Measurements from ENCODE around the gene PAX8.

PAX8 gene

DNA sequence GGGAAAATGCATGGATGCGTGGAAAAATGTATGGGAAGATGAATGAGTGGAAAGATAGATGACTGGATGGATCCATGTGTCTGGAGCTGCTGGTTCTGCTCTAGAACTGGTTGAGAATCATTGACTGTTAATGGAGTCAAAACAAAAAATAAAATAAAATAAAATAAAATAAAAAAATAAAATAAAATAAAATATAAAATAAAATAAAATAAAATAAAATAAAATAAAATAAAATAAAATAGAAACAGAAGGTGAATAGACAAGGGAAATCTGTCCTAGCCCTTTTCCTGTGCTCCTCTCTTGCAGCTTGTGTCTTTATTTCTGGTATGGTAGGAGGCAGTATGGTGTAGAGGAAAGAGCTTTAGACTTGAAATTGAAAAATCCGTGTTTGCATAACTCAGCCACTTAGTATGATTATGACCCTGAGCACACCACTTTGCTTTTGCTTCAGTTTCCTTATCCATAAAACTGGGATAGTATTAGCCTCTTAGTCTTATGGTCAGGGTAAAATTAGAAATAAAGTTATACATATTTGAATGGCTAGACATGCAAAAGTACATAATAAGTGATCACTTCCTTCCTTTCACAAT lies 54.0 kb downstream of the PAX8 start:
- no peak for DNase-seq (ENCODE audit: low read depth in 2 of 3, low spot score in 2 of 3)

DNA sequence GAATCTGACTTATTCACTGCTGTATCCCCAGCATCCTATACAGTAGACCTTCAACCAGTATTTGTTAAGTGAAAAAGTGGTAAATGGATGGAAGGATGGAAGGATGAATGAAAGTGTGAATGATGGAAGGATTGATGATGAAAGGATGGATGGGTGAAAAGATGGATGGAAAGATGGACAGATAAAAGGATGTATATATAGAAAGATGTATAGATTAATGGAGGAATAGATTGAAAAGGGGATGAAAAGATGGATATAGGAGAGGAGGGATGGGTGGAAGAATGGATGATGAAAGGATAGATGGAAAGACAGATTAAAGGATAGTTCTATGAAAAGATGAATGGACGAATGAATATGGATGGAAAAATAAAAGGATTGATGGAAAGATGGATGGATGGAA lies 54.9 kb downstream of the PAX8 start:
- DNase-seq (ENCODE audit: low read depth in 2 of 3, low spot score in 2 of 3), result no peak

DNA sequence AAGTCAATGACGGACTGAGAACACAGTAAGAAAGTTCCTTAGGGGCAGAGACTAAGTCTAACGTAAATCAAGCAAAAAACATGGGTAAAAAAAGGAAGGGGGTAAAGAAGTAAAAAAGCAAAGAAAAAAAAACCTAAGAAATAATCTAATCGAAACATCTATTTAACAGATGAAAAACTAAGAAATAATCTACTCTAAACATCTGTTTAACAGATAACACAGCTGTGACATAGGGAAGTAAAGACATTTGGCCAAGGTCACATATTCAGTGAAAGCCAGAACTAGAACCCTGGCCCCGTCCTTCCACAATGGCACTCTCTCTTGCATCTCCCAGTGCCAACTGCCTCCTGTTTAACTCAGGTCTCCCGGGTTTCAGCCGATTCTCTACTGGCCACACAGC lies 56.9 kb downstream of the PAX8 start:
- no peak for DNase-seq (ENCODE audit: low read depth in 2 of 3, low spot score in 2 of 3)

DNA sequence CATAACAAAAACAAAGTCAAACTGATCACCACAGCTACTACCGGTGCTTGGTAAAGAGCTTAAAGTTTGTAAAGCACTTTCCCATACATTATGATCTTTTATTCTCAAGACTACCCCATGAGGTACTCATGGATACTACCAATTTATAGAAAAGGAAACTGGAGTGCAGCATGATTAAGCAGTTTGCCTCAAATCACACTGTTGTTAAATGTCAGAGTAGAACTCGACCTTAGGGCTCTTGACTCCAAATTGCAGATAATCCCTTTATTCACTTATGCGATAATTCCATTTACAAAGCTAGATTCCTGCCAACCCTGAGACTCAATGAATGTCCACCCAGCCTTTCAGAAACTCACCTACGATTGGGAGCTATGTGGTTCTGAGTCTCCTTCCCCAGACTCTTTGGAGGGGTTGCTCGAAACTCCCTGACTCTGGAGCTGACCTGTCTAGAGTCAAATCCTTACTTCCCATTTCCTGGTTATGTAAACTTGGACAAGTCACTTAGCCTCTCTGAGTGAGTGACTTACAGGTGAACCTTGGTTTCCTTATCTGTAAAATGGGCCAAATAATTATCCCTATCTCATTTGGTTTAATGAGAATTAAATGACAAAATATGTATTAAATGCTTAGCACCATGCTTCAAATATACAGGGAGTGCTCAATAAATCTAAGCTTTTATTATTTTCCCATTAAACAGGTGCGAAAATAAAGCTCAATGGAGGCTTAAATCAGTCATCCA lies 57.6 kb downstream of the PAX8 start:
- no peak for DNase-seq (ENCODE audit: low read depth in 2 of 3, low spot score in 2 of 3)

DNA sequence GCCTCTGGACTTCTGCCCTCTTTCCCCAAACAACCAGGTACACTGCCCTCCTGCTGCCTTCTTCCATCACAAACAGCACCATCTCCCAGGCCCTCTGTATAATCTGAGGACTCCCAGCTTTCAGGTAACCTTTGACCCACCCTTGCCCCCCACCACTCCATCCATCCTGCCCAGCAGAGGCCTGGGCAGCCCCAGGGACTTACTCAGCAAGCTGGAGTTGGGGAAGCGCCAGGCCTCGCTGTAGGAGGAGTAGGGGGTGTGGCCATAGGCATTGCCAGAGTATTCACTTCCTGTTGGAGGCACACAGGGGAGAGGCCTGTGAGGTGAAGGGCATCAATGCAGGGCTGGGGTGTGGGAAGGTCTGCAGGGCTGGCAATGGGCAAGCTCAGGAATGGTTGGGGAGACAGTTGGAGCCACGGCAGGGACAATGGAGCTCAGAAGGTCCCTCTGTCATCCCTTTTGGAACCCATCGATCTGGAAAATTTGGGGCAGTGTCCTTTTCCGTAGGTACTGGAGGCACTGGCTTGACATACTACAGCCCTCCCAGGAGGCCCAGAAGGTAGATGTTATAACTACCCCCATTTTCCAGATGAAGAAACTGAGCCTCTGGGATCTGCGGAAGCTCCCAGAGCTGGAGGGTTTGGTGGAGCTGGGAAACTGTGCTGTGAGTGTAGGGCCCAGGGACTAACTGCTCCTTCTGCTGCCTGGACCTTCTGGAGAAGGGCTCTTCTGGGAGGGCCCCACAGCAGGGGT lies 58.7 kb downstream of the PAX8 start:
- no peak for DNase-seq (ENCODE audit: low read depth in 2 of 3, low spot score in 2 of 3)

DNA sequence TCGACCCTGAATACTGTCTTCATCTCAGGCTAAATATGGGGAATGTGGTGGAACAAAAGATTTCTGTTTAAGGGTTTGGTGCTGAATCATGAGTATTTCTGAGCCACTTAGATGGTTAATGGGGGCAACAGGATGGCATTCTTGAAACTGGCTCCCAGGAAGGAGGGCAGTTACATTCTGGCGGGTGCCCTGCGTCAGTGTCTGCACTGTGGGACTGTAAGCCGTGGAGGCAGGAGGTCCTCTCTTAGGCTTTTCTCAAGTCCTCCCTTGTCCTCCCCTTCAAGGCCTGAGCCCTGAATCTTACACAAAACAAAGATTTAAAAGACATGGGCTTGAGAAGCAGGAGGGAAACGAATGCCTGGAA lies 59.2 kb downstream of the PAX8 start:
- no peak for DNase-seq (ENCODE audit: low read depth in 2 of 3, low spot score in 2 of 3)

DNA sequence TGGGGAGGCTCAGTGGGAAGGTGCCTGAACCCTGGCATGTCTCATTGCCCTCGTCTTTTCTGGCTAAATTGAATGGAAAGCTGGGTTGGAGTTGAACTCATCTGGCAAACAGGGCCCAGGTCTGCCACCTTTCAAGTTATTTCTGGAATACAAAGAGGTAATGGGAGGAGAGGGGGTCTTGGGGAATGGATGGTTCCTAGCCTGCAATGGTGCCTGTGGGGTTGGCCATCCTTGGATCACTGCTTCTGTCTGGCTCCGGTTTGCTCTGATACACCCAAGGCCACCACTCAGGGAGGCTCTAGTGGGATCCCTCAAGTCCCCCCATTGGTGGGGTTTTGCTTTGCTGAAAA lies 59.7 kb downstream of the PAX8 start:
- DNase-seq (ENCODE audit: low read depth in 2 of 3, low spot score in 2 of 3), result no peak

DNA sequence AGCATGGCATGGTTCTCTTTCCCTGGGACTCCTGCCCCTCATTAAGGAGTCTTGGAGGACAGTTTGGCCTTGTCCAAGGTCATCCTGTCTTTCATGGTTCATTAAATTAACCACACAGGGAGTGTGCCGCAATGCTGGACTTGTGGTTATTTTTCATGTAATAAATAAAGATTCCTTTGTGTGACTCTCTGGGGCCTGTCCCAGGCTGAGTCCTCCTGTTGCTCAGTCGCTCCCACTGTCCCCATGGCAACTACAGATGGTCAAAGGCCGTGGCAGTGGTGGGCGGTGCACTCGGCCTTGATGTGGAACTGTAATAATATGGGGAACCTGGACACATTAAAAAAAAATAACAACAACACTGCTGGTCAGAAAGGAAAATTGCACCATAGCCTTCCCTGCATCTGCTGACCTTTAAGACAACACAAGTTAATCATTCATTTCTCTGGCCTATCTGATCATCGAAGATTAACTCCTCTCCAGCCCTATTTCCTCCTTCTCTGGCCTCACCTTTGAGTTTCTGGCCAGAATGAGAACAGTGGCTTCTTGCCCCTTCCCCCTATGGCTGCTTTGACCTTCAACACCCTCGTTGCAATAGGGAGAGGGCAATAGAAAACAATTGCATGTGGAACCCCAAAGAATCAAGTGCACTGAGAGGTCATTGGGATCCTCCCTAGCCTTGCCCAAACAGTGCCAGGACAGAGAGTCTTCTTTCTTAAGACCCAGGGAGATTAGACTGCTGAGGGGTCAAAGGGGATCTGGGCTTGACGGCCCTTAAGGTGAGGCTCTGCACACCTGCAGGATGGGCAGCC lies 60.2 kb downstream of the PAX8 start:
- no peak for DNase-seq (ENCODE audit: low read depth in 2 of 3, low spot score in 2 of 3)

DNA sequence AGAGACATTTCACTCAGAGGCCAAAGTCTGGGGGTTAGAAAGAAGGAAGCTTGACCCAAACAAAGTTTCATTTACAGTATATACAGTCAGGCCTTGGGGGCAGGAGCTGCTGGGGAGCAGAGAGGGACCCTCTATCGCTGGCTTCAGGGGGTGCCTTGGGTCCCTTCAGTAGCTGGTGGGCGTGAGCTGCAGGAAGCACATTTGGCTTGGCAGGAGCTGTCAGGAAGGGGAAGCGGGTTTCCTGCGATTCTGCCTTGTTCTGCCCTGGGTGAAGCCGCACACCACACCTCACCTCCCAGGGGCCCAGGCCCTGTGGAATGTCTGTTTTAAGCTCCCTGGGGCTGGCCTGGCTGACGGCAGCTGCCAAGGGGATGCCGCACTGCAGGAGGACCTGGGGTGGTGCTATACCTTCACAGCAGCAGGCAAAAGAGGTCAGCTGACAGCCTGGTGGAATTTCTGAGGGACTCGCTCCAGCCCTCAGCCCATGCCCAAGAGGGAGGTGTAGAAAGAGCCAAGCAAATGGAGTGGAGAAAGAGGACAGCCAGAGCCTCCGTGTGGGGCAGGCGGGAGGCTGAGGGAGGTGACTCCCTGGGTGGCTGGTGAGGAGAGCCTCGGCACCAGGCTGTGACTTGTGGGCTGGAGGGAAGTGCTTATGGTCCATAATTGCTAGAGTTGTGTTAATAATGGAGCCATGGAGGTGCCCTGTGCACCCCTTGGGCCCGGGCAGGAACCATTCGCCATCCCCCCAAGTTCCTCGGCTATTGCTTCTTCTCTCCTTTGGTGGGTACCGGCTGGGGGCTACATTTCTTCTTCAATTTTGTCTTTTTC lies 61.1 kb downstream of the PAX8 start:
- DNase-seq (ENCODE audit: low read depth in 2 of 3, low spot score in 2 of 3), result no peak

DNA sequence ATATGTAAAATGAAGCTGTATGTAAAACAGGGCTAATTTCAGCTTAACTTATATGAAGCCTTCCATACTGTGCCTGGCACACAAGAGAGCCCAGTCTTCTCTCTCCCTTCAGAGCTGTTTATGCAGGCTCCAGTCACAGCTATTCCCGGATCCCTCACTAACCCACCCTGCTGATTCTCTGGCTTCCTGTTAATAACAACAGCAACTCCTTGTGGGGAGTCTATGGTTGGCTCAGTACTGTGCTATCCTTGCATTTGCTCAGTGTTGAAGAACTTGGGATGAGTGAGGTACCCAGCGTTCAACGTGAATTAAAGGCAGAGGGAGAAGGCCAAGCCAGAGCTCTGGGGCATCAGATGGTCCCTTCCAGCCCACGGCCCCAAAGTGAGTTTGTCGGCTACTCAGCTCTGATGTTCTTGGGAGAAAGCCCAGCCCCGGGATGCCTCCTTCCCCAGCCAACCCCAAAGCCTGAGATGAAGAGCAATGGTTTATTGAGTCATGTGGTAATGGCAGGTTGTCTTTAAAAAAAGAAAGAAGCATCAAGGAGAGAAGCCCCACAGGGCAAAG lies 61.7 kb downstream of the PAX8 start:
- no peak for DNase-seq (ENCODE audit: low read depth in 2 of 3, low spot score in 2 of 3)

DNA sequence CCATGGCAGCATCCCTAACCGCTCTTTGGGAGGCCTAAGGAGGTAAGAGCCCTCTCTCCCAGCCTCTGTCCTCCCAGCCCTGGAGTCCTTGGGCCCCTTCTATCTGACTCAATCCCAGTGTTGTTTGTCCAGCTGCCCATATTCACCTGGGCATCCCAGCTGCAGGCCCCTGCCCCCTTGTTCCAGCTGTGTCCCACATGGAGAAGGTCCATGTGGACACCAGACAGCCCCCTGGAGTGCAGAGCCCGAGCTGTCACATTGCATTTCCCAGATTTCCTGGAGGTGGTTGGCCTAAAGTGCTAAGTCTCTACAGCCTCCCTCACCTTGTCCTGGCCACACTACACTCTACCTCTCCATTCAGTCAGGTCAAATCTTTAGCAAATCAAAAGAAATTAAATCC lies 62.4 kb downstream of the PAX8 start:
- DNase-seq (ENCODE audit: low read depth in 2 of 3, low spot score in 2 of 3), result no peak

DNA sequence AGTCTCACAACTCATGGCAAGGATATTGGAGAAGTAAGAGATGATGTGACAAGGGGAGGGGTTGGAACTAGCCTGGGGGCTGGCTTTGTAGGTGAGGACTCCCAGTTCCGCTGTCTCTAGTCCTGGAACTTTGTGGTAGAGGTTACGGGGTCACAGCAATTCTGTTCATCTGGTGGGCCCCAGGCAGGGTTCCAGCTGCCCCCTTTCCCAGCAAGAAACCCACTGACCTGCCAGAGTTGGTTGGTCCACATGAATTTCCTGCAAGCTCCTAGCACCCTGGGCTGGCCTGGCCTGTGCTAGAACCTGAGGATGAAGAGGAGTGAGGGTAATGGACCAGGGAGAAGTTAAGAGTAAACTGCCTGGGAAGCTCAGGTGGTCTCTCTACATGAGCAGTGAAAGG lies 63.7 kb downstream of the PAX8 start:
- no peak for DNase-seq (ENCODE audit: low read depth in 2 of 3, low spot score in 2 of 3)

DNA sequence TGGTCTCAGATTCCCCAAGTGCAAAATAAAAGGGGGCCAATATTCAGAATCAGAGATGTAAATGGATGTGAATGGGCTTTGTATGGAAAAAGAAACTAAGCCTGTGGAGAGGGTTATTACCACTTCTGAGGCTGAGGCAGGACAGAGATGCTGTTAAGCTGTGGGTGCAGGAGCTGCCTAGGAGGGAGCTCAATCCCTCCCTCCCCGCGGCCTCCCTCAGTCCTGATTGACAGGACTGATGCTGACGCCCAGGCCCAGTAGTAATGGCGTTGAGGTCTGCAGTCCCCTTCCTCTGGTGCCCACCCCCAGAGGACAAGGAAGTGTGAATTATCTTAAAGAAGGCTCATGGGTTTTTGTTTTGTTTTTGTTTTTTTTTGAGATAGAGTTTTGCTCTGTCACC lies 64.6 kb downstream of the PAX8 start:
- no peak for DNase-seq (ENCODE audit: low read depth in 2 of 3, low spot score in 2 of 3)

DNA sequence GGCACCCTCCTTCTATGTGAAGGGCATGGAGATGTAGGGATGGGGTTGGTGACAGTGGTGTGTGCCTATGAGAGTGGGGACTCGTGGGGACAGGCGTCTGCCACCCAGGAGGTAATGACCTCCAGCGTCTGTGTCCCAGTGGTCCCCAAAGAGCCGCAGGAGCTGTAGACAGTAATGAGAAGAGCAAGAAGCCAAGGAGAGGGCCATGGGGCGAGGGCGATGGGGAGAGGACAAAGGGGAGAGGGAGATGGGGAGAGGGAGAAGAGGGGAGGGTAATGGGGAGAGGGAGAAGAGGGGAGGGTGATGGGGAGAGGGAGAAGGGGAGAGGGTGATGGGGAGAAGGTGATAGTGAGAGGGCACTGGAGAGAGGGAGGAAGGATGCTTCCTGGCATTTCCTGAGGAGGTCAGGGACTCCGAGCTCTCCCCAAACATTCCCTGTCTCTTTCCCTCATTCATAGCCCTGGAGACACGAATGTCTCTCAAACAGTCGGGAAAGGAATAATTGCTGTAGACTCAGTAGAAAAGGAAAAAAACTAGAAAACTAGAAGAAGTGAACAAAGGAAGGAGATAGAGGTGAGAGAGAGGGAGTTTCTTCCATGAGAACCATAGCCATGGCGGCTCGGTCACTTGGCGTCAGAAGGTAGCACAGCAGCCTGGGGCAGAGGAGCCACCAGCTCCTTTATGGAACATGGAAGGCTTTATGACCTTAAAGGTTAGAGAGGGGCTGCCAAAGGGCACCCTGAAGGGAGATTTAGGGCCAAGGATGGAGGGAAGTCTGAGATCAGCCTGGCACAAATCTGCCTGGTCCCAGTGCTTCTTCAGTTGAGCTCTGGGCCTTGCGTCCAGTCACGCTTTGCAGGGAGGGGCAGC lies 65.4 kb downstream of the PAX8 start:
- no peak for DNase-seq (ENCODE audit: low read depth in 2 of 3, low spot score in 2 of 3)

DNA sequence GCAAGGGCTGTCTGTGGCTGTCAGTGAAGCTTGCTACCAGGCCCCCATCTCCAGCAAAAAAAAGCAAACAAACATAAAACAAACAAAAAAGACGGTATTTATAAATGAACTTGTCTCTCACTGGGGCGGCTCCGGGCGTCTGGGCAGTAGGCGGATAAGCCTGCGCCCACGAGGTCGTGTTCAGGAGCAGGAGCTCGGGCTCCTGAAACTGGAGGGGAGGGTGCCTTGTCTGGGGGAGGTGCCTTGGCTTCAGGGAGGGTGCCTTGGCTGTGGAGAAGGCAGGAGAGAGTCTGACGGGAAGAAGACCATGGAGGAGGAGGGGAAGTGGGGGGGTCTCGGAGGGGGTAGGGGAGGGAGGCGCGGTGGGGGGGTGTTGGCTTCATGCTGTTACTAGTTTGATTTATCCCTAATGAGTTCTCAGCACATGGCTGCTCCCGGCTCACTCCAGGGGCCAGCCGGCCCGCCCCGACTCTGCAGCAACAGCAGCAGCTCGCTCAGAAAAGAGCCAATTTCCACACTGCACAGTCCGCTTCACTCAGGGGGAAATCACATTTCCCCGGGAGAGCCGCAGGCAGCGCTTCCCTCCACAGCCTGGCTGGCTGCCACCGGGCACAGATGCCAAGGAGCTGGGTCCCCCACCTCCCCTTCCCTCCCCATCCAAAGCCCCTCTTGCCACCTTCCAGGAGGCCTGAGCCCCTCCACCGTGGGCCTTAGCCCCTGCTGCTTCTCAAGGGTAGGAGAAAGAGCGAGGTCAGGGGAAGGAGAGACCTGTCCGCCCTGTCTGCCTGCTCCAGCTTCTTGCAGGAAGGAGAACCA lies 66.3 kb downstream of the PAX8 start:
- DNase-seq (ENCODE audit: low read depth in 2 of 3, low spot score in 2 of 3), result no peak

DNA sequence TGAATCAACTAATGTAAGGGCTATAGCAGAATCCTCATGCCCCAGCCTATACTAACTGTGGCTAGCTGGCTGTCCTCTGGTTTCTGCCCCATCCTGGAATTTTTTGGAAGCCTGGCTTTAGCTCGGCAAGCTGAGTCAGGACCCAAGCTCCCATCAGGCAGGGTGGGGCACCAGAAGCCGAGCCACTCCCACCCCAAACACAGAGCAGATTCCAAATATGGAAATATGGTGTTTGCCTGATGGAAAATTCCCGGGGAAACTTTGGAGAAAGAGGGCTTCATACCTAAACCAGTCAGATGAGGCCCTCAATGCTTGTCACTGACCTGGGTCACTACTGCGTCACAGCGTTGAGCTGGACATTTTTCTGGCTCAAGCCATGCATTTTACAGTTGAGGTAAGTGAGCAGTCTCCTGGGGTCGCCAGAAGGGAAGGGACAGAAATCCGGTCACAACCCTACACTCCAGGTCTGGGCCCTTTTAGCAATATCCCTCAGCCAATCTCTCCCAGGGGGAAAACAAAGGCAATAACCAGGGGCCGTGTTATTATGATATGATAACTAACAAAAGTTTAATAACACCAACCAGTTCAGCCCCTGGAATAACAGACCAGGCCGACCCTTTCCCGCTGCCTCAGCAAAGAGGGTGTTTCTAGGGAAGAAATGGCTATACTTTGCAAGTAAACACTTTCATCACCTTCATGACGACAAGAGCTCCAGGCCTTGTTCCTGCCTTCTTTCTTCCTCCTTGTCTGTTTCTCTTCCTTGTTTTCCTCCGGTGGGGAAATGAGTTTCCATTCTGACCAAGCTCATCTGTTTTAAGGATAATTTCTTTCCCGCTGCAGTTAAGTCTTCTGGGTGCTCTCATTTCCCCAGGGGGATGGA lies 67.3 kb downstream of the PAX8 start:
- DNase-seq (ENCODE audit: low read depth in 2 of 3, low spot score in 2 of 3), result no peak

DNA sequence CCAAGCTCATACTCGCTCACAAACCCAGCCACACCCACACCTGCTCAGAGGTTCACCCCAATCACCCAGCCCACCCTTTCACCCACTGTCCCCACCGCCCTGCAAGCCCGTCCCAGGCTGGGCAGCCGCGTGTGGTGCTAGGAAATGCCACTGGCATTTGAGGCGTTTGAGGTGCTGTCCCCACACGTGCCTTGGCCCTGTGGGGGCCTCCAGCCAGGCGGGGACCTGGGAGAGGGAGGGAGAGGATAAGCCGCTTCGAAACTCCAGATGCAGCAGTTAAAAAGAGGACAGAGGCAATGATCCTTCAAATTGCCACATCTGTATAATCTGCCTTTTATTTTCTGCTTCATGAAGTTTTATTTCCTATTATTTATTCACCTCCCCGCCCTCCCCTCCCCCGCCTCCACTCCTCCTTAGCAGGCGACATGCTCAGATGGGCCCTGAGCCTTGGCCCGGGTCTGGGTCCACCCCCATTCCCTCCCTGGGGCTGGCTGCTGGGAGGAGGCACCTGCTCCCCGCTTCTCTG lies 69.0 kb downstream of the PAX8 start:
- no peak for DNase-seq (ENCODE audit: low read depth in 2 of 3, low spot score in 2 of 3)

All from activated CD8-positive, alpha-beta memory T cell treated with anti-CD3 and anti-CD28 coated beads for 48 hours (primary cell).